Ishikawa (cell line): Measurements from ENCODE around the gene PRKCE.

Experiments used
- CEBPB ChIP-seq: IDR thresholded peaks from 2 replicates; pipeline ENCODE4 v1.6.1; 2012
- CREB1 ChIP-seq: IDR thresholded peaks from 2 replicates; pipeline ENCODE4 v1.6.1; 2012; ENCODE audit warnings: low read depth
- EGR1 ChIP-seq: IDR thresholded peaks from 2 replicates; pipeline ENCODE4 v1.6.1; 2012
- EP300 ChIP-seq: IDR thresholded peaks from 2 replicates; pipeline ENCODE4 v1.6.1; 2012; ENCODE audit warnings: borderline replicate concordance
- NFIC ChIP-seq: IDR thresholded peaks from 2 replicates; pipeline ENCODE4 v1.6.1; 2012
- RAD21 ChIP-seq: IDR thresholded peaks from 2 replicates; pipeline ENCODE4 v1.6.1; 2012; ENCODE audit warnings: low read depth
- REST ChIP-seq: IDR thresholded peaks from 2 replicates; pipeline ENCODE4 v1.6.1; 2012; ENCODE audit warnings: low read depth, mild to moderate bottlenecking
- TAF1 ChIP-seq: IDR thresholded peaks from 2 replicates; pipeline ENCODE4 v1.6.1; 2012; ENCODE audit warnings: low read depth, mild to moderate bottlenecking
- TCF12 ChIP-seq: IDR thresholded peaks from 2 replicates; pipeline ENCODE4 v1.6.1; 2012; ENCODE audit warnings: low read depth
- YY1 ChIP-seq: IDR thresholded peaks from 2 replicates; pipeline ENCODE4 v1.6.1; 2012; ENCODE audit warnings: low read depth

GRCh38 chr2:45888167-45888566 lies 236.7 kb downstream of the PRKCE start:
- TF ChIP-seq EGR1 (no peak), TCF12 (no peak), REST (no peak), YY1 (no peak), NFIC (no peak), CEBPB (no peak), TAF1 (no peak), RAD21 (no peak), EP300 (no peak), CREB1 (no peak)
